Tibial nerve (tissue), 3 donors: ENCODE data around the gene WIPF3.

Experiments
- CTCF ChIP-seq, 5 experiments: fragments of 200-600 bp in 3 of 5; fragments of 450-650 bp in 2 of 5; sonication (generic) in 3 of 5; IDR thresholded peaks; one replicate each; pipeline ENCODE4 v1.5.1; 2016 to 2019; ENCODE audit warnings: antibody characterized with exemption in 5 of 5, mild to moderate bottlenecking in 3 of 5, moderate library complexity in 2 of 5
- POLR2A ChIP-seq, 2 donors: fragments of 450-650 bp; IDR thresholded peaks; one replicate each; pipeline ENCODE4 v1.6.1; 2017; ENCODE audit warnings: antibody characterized with exemption in 2 of 2, mild to moderate bottlenecking in 2 of 2, moderate library complexity in 2 of 2

DNA sequence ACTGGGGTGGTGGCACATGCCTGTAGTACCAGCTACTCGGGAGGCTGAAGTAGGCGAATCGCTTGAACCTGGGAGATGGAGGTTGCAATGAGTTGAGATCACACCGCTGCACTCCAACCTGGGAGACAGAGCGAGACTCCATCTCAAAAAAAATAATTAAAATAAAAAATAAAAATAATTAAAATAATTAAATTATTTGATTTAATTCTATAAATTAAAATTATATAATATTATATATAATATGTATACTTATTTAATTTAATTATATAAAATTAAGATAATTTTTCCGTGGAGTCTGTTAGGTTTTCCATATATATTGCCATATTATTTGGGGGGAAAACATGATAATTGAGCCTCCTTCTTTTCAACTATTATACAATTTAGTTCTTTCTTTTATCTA, 12.0 kb downstream of the WIPF3 start:
- TF ChIP-seq POLR2A (IDR thresholded peaks at IDR 0.05) (no peak), CTCF (IDR thresholded peaks at IDR 0.05) (no peak)
